ENCODE results near the gene DNAJC4. TPM values are rescaled to one million over a fixed set of nuclear protein-coding genes. Genes with fewer than 3 reads are reported as not detected.

Gene DNAJC4
- total RNA-seq: 6.5 and 9.0 TPM in 2 replicates

GRCh38 chr11:64230171-64230984 lies at the start of gene DNAJC4:
DNAJC4 (plus strand) TSS chr11:64230548; CDS start chr11:64230855, 307 bp downstream.

GRCh38 chr11:64185693-64186491 lies 44.5 kb upstream of the DNAJC4 start, which contains the start of gene STIP1:
STIP1 (plus strand) TSS chr11:64186171; CDS start chr11:64186262, 91 bp downstream.

DNA sequence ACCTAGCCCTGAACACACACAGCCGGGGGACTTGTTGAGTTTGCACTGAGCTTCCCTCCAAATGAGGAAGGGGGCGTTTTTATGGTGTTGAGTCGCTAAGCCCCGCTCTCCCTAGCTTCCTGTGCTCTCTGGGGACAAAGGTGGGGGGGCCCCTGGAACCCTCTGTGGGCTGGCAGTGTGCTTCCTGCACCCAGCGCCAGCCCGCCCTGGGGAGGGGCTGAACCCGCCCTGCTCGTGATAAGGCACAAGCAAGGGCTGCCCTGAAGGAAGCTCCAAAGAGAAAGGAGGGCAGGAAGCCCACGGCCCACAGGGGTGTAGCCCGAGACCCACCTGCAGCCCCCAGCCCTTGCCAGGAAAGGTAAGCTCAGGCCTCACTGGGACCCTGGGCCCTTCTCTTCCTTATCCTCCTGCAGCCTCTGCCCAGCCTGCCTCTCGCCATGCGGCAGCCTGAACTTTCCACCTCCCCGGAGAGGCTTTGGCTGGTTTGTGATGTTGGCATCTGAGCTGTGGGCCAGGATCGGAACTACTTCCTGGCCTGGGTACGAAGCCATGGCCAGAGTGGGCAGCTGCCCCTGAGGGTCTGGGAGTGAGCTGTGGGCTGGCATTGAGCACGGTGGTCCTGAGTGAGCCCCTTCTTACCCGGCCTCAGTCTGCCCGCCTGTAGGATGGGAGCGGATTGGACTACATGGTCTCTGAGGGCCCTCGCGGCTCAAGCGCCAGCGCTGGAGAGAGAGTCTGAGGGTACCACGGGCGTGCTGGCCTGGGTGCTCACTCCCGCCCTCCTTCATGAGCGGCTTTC lies 23.7 kb upstream of the DNAJC4 start, which contains the start of gene FERMT3:
Gene FERMT3 (plus strand): TSS at position 265 of the 799 bp plus-strand sequence. CDS start 644 bp downstream, outside the sequence.

DNA sequence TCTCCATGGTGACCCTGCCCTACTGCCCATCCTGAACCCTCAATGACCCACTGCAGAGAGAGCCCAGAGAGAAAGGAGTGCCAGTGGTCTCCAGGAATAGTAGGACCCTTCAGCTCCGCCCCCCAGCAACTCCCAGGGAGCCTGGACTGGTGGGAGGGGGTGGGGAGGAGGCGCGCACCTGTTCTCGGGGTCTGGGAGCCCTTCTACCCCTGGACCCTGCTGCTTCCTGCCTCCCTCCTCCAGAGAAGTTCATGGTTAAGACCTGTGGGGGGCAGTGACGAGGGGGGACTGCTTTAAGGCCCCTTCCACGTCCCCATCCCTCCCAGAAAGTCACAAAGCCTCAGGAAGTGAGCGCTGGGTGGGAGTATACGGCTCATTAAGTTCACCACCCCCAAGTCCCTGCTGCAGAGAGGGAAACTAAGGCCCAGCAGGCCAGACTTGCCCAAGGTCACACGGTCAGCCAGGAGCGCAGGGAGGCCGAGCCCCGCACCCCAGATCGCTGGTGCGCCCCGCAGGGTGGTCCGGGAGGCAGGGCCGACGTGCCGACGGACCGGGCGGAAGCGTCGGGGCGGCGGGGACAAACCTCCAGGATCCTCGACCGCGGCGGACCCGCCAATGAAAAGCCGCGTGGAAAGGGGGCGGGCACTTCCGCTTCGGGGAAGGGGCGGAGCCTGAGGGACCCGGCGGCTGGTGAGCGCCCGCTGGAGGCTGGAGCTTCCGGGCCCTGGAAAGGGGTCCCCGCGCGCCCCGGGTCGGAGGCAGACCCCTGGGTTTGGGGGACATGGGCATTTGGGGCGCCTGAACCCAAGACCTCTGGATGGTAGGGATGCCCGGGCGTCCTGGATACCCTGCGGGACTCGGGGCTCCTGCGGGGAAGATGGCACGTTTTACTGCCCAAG lies 4.5 kb upstream of the DNAJC4 start, which contains the start of the genes NUDT22 and TRPT1:
Gene NUDT22 (plus strand): TSS at position 667 of the 899 bp plus-strand sequence. CDS start 379 bp downstream, outside the sequence.
Gene TRPT1 (minus strand): TSS at position 579 of the 899 bp plus-strand sequence. CDS start 326 bp downstream, at position 253.

DNA sequence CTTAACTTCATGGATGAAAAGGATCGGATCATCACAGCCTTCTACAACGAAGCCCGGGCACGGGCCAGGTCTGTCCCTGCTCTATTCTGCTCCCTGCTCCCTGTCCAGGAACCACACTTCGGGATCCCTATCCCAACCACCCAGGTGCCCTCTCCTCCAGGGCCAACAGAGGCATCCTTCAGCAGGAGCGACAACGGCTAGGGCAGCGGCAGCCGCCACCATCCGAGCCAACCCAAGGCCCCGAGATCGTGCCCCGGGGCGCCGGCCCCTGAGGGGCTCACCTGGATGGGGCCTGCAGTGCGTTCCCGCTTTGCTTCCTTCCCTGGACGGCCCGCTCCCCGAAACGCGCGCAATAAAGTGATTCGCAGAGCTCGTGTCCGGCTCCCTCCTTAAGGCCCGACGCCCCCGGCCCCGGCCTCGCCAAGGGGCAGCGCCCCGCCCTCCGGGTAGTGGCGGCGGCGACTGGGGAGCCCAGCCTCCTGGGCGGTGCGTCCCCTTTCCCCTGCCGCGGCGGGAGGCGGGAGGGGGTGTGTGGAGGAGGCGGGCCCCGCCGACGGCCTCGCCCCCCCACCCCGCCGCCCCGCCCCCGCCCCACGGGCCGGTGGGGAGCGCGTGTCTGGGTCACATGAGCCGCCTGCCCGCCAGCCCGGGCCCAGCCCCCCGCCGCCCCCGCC lies 3.7 kb downstream of the DNAJC4 start, which contains the start of gene VEGFB:
Gene VEGFB (plus strand): TSS at position 672 of the 674 bp plus-strand sequence. CDS start 250 bp downstream, outside the sequence.

GRCh38 chr11:64240435-64241240 lies 10.3 kb downstream of the DNAJC4 start, which contains the start of gene FKBP2:
FKBP2 (plus strand) TSS chr11:64241095; CDS start chr11:64242388, 1,293 bp downstream.

DNA sequence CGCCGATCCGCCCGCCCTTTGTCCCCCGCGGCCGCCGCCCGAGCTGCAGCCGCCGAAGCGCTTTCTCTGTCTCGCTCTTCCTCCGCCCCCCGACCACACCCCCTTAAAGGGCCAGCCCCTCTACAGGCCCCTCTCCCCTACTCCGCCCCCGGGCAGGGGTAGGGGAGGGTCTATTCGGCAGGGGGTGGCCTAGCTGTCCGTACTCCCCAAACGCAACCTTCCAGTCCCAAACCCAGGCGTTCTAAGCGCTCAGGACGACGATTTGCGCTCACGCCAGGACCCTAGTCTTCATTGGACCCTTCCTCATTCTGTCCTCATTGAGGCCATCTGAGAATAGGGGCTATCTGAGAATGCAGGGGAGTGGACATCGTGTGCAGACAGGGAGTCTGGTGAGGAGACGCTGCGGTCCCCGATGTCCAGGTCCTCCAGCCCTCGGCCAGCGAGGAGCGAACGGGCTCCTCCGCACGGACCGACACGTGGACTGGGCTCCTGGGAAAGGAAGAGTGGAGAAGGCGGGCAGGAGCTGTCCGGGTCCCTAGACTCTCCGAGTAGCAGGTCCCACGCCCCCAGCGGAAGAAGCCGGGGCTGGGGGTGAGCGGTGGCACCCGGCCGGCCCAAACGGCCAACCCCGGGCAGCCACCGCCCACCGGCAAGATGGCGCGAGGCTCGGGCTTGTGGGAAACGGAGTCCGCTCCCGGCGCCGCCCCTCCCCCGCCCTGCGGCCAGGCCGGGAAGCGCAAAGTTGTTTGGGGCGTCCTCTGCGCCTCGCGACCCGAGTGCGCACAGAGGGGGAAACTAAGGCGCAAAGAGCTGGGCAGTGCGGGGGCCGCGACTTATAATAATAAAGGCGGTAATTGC lies 16.8 kb downstream of the DNAJC4 start, which contains the start of gene PPP1R14B:
Gene PPP1R14B (minus strand): TSS at position 73 of the 858 bp plus-strand sequence. CDS start 270 bp downstream, outside the sequence.

GRCh38 chr11:64251016-64251752 lies 20.8 kb downstream of the DNAJC4 start, which contains the start of gene PLCB3:
PLCB3 (plus strand) TSS chr11:64251530; CDS start chr11:64251650, 120 bp downstream.

Other genes starting within 250 kb of the DNAJC4 start
- 103 and 106 TPM in 2 replicates for gene OTUB1, start 244.1 kb upstream of the DNAJC4 start, total RNA-seq
- not detected in 2 replicates for gene FLRT1, start 194.6 kb upstream of the DNAJC4 start, total RNA-seq
- 10.5 and 17.9 TPM in 2 replicates for gene MACROD1, start 64.4 kb upstream of the DNAJC4 start, total RNA-seq
- 223 and 239 TPM in 2 replicates for gene STIP1, start 44.4 kb upstream of the DNAJC4 start, total RNA-seq
- 59.4 and 69.7 TPM in 2 replicates for gene FERMT3, start 23.8 kb upstream of the DNAJC4 start, total RNA-seq
- gene TRPT1, start 4.4 kb upstream of the DNAJC4 start, total RNA-seq: 30.1 and 30.4 TPM in 2 replicates
- 58.7 and 61.6 TPM in 2 replicates for gene NUDT22, start 4.3 kb upstream of the DNAJC4 start, total RNA-seq
- gene VEGFB, start 4.0 kb downstream of the DNAJC4 start, total RNA-seq: 31.6 and 40.1 TPM in 2 replicates
- 65.9 and 69.2 TPM in 2 replicates for gene FKBP2, start 10.5 kb downstream of the DNAJC4 start, total RNA-seq
- 432 and 445 TPM in 2 replicates for gene PPP1R14B, start 16.4 kb downstream of the DNAJC4 start, total RNA-seq
- 61.3 and 67.5 TPM in 2 replicates for gene PLCB3, start 21.0 kb downstream of the DNAJC4 start, total RNA-seq
- gene BAD, start 54.1 kb downstream of the DNAJC4 start, total RNA-seq: 95.7 and 96.5 TPM in 2 replicates
- gene GPR137, start 55.3 kb downstream of the DNAJC4 start, total RNA-seq: 22.8 and 27.8 TPM in 2 replicates
- not detected in 2 replicates for gene KCNK4, start 60.8 kb downstream of the DNAJC4 start, total RNA-seq
- gene CATSPERZ, start 69.8 kb downstream of the DNAJC4 start, total RNA-seq: 0.15 TPM in 1 of 2 replicates, not detected in the other
- gene ESRRA, start 75.0 kb downstream of the DNAJC4 start, total RNA-seq: 32.8 and 35.2 TPM in 2 replicates
- gene TRMT112, start 87.0 kb downstream of the DNAJC4 start, total RNA-seq: 410 and 421 TPM in 2 replicates
- 302 and 324 TPM in 2 replicates for gene PRDX5, start 87.6 kb downstream of the DNAJC4 start, total RNA-seq
- 2.9 and 3.5 TPM in 2 replicates for gene CCDC88B, start 109.7 kb downstream of the DNAJC4 start, total RNA-seq
- gene RPS6KA4, start 128.6 kb downstream of the DNAJC4 start, total RNA-seq: 67.4 and 68.5 TPM in 2 replicates